Neural cell (in vitro differentiated cells): ENCODE measurements around the gene SLCO3A1.

Experiments
- EP300 ChIP-seq: fragments of 450-650 bp; conservative IDR thresholded peaks from 2 replicates; pipeline ENCODE4 v1.6.1; 2014; ENCODE audit warnings: antibody characterized with exemption, mild to moderate bottlenecking, moderate library complexity; ENCODE audit not compliant: poor library complexity, severe bottlenecking
- EZH2 ChIP-seq: fragments of 200-600, 300-800 bp; shearing (Covaris generic), sonication (generic); IDR thresholded peaks from 2 replicates; pipeline ENCODE4 v1.6.1; 2014; ENCODE audit warnings: antibody characterized with exemption, low read length, borderline replicate concordance, mild to moderate bottlenecking; ENCODE audit not compliant: insufficient read depth, poor library complexity, severe bottlenecking
- SMC3 ChIP-seq: fragments of 450-650 bp; conservative IDR thresholded peaks from 2 replicates; pipeline ENCODE4 v1.6.1; 2014; ENCODE audit warnings: antibody characterized with exemption, mild to moderate bottlenecking, moderate library complexity; ENCODE audit not compliant: poor library complexity
- TAF1 ChIP-seq: IDR thresholded peaks from 2 replicates; pipeline ENCODE4 v1.6.1; 2012; ENCODE audit warnings: low read depth
- TF ChIP-seq, protein P1 (sequence below): fragments of 450-650 bp; IDR thresholded peaks from 2 replicates; pipeline ENCODE4 v1.5.1; 2014; ENCODE audit warnings: antibody characterized with exemption, mild to moderate bottlenecking, moderate library complexity; ENCODE audit not compliant: poor library complexity, severe bottlenecking

DNA sequence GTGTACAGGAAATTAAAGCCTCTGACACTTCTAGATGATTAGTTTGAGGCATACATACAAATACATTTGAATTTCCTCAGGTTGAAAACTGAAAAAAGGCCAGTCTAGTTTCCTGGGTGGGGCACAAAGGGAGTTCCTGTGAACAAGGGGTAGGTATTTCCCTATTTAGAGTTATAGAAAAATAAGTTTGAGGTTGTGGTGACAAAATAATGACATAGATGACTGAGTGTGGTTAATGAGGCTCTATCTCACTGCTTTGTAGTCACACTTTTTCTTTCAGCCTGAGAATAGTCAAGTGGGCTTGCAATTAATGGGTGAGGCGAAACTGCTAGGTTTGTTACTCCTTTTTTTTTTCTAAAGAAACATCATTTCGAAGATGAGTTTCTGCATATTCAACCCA, 4.3 kb downstream of the SLCO3A1 start:
- TF ChIP-seq, protein P1, sequence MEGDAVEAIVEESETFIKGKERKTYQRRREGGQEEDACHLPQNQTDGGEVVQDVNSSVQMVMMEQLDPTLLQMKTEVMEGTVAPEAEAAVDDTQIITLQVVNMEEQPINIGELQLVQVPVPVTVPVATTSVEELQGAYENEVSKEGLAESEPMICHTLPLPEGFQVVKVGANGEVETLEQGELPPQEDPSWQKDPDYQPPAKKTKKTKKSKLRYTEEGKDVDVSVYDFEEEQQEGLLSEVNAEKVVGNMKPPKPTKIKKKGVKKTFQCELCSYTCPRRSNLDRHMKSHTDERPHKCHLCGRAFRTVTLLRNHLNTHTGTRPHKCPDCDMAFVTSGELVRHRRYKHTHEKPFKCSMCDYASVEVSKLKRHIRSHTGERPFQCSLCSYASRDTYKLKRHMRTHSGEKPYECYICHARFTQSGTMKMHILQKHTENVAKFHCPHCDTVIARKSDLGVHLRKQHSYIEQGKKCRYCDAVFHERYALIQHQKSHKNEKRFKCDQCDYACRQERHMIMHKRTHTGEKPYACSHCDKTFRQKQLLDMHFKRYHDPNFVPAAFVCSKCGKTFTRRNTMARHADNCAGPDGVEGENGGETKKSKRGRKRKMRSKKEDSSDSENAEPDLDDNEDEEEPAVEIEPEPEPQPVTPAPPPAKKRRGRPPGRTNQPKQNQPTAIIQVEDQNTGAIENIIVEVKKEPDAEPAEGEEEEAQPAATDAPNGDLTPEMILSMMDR = no peak
- no peak for TF ChIP-seq EP300
- TF ChIP-seq EZH2 = no peak
- TF ChIP-seq TAF1 = no peak
- no peak for TF ChIP-seq SMC3
